SH-SY5Y (cell line): ENCODE data around the gene CCDC74B.

Experiments used
- GATA2 ChIP-seq: IDR thresholded peaks from 2 replicates; pipeline ENCODE4 v1.6.1; 2011; ENCODE audit warnings: mild to moderate bottlenecking, low read depth, low read length
- GATA3 ChIP-seq: IDR thresholded peaks from 2 replicates; pipeline ENCODE4 v1.6.1; 2011; ENCODE audit warnings: low read depth, mild to moderate bottlenecking, low read length, moderate library complexity

DNA sequence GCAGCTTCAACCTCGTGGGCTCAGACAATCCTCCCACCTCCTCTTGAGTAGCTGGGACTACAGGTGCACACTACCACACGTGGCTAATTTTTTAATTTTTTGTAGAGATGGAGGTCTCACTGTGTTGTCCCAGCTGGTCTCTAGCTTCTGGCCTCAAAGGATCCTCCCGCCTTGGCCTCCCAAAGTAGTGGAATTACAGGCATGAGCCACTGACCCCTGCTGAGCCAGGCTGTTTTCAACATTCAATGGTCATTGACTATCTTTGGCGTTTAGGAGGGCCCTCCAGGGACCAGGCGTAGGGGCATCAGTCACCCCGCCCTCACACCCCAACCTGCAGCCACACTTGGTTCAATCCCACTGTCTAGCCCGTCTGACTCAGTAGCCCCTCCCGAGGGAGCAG lies 42.4 kb upstream of the CCDC74B start:
- no peak for TF ChIP-seq GATA3
- no peak for TF ChIP-seq GATA2
